ENCODE results near the gene HACD4. TPM values are rescaled to one million over a fixed set of nuclear protein-coding genes. Genes with fewer than 3 reads are reported as not detected.

Gene HACD4
- total RNA-seq, 4 donors from 2014 or later = 3.3 to 4.4 (median 3.9) TPM

GRCh38 chr9:21027295-21027694, 4.1 kb downstream of the HACD4 start:
- H3K4me3 ChIP-seq = no peak overlapping the region
- no peaks in the 10 kb centered on the region for H3K9me3 ChIP-seq
- no peak for DNase-seq (ENCODE audit: low spot score in 2 of 2)
- no peaks in the 10 kb centered on the region for H3K27me3 ChIP-seq
- H3K27ac ChIP-seq = no peak overlapping the region
- TF ChIP-seq POLR2A (IDR thresholded peaks at IDR 0.05) (no peak), CTCF (IDR thresholded peaks at IDR 0.05) (no peak), EP300 (IDR thresholded peaks at IDR 0.05) (no peak)
- no peaks in the 10 kb centered on the region for H3K36me3 ChIP-seq
- WGBS, 2 donors = 70 to 75% methylated on average over 4 of the region's 4 CpGs
- peaks cover 0 to 10% (median 0%) of the 10 kb centered on the region in 4 donors for H3K4me1 ChIP-seq

- 86 to 95% methylated on average over 2 of the region's 2 CpGs for WGBS, 2 donors
- TF ChIP-seq CTCF (IDR thresholded peaks at IDR 0.05) (no peak), POLR2A (IDR thresholded peaks at IDR 0.05) (no peak), EP300 (IDR thresholded peaks at IDR 0.05) (no peak)
- Histone ChIP-seq H3K36me3 (no peaks in the 10 kb centered on the region), H3K27ac (no peak overlapping the region), H3K27me3 (no peaks in the 10 kb centered on the region), H3K4me1 (no peaks in the 10 kb centered on the region), H3K4me3 (no peak overlapping the region), H3K9me3 (peaks cover 0 to 4% (median 0%) of the 10 kb centered on the region in 4 donors)
- no peak for DNase-seq (ENCODE audit: low spot score in 2 of 2)
Measured at GRCh38 chr9:21023861-21024260, 7.6 kb downstream of the HACD4 start.

- 75 to 81% methylated on average over 2 of the region's 2 CpGs for whole genome bisulfite sequencing, 2 donors
- no peak for TF ChIP-seq EP300 (IDR thresholded peaks at IDR 0.05)
- TF ChIP-seq CTCF (IDR thresholded peaks at IDR 0.05) = no peak
- no peak for TF ChIP-seq POLR2A (IDR thresholded peaks at IDR 0.05)
- DNase-seq (ENCODE audit: low spot score in 2 of 2) = no peak
- Histone ChIP-seq H3K27ac (no peak overlapping the region), H3K9me3 (peaks cover 0 to 4% (median 0%) of the 10 kb centered on the region in 4 donors), H3K27me3 (no peaks in the 10 kb centered on the region), H3K4me3 (no peak overlapping the region), H3K4me1 (peaks cover 0 to 3% (median 0%) of the 10 kb centered on the region in 4 donors), H3K36me3 (no peaks in the 10 kb centered on the region)
Measured at GRCh38 chr9:21018177-21018576, 13.3 kb downstream of the HACD4 start.

DNA sequence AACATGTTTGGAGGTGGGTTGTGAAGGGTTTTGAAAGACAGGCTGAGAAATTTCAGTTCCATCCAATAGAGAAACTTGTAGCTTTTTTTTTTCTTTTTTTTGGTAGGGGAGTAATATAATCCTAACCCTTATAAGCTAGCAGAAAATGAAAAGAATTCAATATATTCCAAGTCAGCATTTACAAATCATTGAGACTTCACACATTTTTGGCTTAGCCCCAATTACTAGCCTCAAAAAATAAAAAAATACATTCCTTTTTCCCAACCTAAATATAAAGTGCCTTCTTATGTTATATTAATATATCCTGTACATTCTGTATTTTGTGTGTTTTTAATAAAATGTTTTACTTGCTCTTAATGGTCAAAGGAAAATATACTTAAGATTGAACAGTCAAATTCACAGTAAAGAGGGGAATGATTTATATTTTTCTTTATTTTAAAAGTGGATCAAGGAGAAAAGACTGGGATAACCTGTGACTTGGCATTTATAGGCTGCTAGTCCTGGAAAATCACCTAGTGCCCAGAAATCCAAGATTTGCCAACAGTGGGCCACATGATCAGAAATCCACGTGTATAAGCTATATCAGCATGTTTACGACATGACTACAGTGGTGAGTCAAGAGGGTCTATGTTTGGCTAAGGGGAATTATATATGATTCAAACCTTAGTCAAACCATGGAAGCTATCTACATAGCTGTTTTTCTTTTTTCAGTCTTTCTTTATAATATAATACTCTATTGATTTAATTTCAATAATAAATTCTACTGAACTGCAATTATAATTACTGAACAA, 14.5 kb downstream of the HACD4 start:
- peaks cover 0 to 1% (median 0%) of the 10 kb centered on the region in 4 donors for H3K9me3 ChIP-seq
- no peaks in the 10 kb centered on the region for H3K36me3 ChIP-seq
- H3K27me3 ChIP-seq = no peaks in the 10 kb centered on the region
- no peak overlapping the region for H3K27ac ChIP-seq
- WGBS, 2 donors = 76 to 83% methylated on average over 2 of the region's 2 CpGs
- TF ChIP-seq EP300 (IDR thresholded peaks at IDR 0.05) (no peak), CTCF (IDR thresholded peaks at IDR 0.05) (no peak), POLR2A (IDR thresholded peaks at IDR 0.05) (no peak)
- DNase-seq (ENCODE audit: low spot score in 2 of 2) = no peak
- peaks cover 0 to 3% (median 0%) of the 10 kb centered on the region in 4 donors for H3K4me1 ChIP-seq
- H3K4me3 ChIP-seq = no peak overlapping the region

DNA sequence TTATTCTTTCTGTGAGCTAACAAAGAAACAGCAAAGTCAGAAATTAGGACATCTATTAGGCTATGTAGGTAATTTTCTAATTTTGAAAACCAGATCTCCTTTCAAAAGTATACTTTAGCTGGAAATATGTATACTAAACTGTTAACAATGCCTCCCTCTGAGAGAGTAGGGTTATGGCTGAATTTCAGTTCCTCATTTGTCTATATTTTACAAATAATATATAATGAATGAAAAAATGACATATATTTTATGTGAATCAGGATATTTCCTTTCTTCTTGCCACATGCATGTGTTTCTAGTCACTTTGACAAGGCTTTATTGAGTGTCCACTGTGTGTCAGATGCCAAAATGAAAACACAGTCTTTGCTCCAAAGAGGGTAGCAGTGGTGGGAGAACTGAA, 15.4 kb downstream of the HACD4 start:
- Histone ChIP-seq H3K9me3 (no peaks in the 10 kb centered on the region), H3K27ac (no peak overlapping the region), H3K4me1 (peaks cover 0 to 3% (median 0%) of the 10 kb centered on the region in 4 donors), H3K4me3 (no peak overlapping the region), H3K36me3 (no peaks in the 10 kb centered on the region), H3K27me3 (no peaks in the 10 kb centered on the region)
- DNase-seq (ENCODE audit: low spot score in 2 of 2) = no peak
- TF ChIP-seq CTCF (IDR thresholded peaks at IDR 0.05) (no peak), POLR2A (IDR thresholded peaks at IDR 0.05) (no peak), EP300 (IDR thresholded peaks at IDR 0.05) (no peak)

Data from tibial nerve (tissue), 4 donors.